Measurements from ENCODE around the gene ADGRL2.
A peak's percentile ranks its signal among the peaks of the same experiment; 100 is the strongest.
"Not testable (repeated sequence)": the region's sequence is repeated elsewhere in the genome, so short reads cannot be mapped to it uniquely, and the experiment has no call there.

The ADGRL2 gene

DNA sequence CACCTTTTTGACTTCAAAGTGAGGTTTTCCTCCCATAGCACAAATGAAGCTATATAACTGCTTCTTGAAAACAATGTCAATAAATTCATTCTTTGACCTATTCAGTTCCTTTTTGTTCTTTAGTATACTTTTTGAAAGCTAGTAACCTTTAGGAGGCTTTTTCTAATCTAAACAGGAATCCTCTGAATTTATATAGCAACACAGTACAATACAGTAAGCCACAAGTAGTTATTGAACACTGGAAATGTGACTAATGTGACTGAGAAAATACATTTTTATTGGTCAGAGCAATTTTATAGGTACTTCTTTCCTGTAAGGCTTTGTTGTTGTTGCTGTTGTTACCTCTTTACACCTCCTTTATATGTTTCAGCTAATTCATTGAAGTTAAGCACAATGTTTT lies 49.8 kb downstream of the ADGRL2 start:
- DNase-seq, result no peak

GRCh38 chr1:81851217-81851616 lies 50.5 kb downstream of the ADGRL2 start:
- no peak for DNase-seq

DNA sequence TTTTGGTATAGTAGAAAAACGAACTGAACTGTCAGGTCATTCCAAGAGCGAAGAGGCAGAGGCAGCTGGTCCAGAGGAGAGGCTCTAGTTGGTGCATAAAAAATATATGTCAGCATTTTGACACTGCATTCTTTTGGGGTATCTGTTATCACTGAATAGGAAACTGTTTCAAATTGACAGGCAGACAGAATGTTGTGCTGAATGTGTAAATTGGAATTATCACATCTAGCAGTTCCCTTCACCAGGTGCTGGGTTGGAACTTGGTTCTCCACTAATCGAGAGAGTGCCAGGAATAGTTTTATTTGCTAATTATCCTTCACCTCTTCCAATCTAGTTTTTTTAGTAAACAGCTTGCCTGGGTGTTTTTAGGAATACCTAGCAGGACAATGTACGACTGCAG lies 52.2 kb downstream of the ADGRL2 start:
- DNase-seq, result no peak

GRCh38 chr1:81867235-81867634 lies 66.5 kb downstream of the ADGRL2 start:
- no peak for DNase-seq

DNA sequence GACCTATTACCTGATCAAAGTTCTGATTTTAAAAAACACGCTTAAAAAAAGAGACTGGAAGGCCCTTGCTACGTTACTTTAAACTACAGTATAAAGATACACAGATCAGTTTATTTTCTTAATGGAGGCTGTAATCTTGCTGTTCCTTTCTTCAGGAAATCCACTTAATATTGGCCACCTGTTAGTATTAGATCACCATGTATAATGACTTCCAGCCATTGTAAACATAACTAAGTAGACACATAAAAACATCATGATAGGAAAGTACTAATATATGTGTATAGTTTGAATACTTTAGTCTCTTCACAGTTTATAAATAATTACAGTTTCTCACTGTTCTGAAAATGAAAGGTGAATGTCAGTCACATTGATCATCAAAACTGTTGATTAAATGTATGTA lies 68.6 kb downstream of the ADGRL2 start:
- DNase-seq, result no peak

- not testable (repeated sequence) for DNase-seq
Measured at GRCh38 chr1:81871091-81871490, 70.4 kb downstream of the ADGRL2 start.

- DNase-seq, result no peak
Measured at GRCh38 chr1:81873946-81874345, 73.2 kb downstream of the ADGRL2 start.

GRCh38 chr1:81874461-81874860 lies 73.7 kb downstream of the ADGRL2 start:
- no peak for DNase-seq

GRCh38 chr1:81874940-81875339 lies 74.2 kb downstream of the ADGRL2 start:
- DNase-seq, result no peak

DNA sequence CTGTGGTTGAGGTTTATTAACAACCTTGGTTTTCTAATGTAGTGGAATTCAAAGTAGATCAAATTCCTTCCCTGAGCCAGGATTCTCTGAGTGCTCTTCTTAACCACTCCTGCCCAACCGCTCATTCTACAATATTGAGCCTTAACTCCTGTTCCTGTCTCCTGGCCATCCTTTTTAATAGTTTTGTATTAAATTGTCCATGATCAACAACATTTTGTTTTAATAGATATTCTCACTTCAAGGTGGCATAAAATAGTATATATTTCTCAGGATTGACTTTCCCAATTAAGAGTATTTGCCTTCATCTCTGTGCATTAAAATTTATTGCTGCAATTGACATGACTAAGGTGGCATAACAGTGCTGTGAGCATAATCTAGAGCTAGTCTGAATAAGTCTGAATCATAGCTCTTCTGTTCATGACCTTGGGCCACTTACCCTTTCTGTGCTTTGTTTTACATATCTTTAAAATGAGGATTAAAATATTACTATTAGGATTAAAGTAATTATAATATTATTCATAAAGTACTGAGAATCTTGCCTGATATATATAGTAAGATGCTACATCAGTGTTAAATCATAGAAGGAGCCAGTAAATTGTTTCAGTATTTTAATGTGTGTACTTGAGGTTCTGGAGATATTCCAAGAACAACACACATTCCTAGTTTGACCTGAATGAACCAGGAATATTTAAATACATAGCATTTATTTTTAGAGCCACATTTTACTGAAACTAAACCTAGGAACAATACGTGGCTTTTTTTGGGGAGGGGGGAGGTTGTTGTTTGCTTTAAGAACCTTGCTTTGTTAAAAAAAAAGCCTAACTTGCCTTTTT lies 76.4 kb downstream of the ADGRL2 start:
- DNase-seq, result no peak

DNA sequence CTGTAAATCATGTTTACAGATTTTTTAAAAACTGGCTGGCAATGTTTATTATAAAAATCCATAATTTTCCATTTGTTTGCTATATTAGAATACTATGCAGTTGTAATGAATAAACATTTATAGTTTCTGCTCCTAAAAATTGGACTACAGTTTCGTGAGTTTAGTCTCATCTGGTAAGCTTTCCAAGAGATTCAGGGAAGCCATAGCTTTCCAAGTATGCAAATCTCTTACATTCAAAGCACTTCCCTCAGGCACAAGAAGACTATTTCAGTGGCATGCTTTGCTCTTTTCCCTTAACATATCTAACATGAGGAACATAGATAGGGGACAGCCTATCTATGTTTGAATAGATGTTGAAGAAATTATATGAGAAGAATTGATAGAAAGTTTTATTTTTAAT lies 77.2 kb downstream of the ADGRL2 start:
- no peak for DNase-seq

- DNase-seq, result no peak
Measured at GRCh38 chr1:81878538-81878937, 77.8 kb downstream of the ADGRL2 start.

GRCh38 chr1:81880781-81881180 lies 80.0 kb downstream of the ADGRL2 start:
- DNase-seq, result no peak

GRCh38 chr1:81885291-81885690 lies 84.6 kb downstream of the ADGRL2 start:
- DNase-seq, result no peak

DNA sequence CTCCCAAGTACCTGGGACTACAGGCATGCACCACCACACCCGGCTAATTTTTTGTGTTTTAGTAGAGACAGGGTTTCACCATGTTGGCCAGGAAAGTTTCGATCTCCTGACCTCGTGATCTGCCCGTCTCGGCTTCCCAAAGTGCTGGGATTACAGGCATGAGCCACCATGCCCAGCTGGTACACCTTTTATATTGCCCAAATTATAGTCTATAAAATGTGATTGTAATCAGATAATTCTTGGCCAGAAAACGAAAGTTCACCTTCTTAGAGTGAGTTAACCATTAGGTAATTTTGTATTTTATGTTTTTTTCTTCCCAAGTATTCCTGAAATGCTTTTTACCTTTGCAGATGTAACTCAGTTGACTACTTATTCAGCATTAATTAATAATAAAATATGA lies 85.6 kb downstream of the ADGRL2 start:
- DNase-seq, result not testable (repeated sequence)

- no peak for DNase-seq
Measured at GRCh38 chr1:81887421-81888144, 86.8 kb downstream of the ADGRL2 start.

DNA sequence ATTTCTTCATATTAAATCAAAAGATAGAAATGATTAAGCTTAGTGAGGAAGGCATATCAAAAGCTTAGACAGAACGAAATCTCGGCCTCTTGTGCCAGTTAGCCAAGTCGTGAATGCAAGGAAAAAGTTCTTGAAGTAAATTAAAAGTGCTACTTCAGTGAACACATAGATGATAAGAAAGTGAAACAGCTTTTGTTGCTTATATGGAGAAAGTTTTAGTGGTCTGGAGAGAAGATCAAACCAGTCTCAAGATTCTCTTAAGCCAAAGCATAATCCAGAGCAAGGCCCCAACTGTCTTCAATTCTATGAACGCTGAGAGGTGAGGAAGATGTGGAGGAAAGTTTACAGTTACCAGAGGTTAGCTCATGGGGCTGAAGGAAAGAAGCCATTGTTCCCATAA lies 88.4 kb downstream of the ADGRL2 start:
- no peak for DNase-seq

- peak; percentile 16 for DNase-seq
Measured at GRCh38 chr1:81894867-81895266, 94.1 kb downstream of the ADGRL2 start.

GRCh38 chr1:81899214-81899821 lies 98.6 kb downstream of the ADGRL2 start:
- no peak for DNase-seq

DNA sequence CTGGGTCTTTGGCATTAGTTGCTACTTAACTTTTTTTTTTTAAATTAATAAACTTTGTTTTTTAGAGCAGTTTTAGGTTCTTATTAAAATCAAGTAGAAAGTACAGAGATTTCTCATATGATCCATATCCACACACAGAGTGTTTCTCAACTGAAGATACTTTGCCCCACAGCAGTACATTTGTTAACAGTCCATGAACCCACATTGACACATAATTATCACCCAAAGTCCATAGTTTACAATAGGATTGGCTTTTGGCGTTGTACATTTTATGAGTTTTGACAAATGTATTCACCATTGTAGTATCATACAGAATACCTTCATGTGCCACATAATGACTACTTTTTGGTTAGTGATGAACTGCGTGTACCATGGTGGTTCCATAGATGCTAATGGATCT lies 106.8 kb downstream of the ADGRL2 start:
- no peak for DNase-seq

DNA sequence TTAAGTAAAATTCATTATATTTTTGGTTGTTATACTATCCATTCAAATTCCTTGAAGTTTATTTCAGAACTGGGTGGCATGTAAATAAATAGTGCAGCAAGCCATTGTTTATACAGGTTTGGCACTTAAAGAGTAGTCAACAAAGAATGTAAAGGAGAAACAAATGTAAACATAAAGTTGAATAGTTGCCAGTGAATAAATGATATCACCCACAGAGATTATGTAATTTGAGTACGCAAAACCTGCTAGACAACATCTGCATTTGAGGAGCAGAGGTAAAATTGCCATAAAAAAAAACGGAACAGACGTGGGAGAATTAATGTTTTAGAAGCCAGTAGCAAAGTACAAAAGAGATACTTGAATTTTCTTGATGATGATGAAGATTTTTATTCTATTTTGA lies 111.6 kb downstream of the ADGRL2 start:
- no peak for DNase-seq

DNA sequence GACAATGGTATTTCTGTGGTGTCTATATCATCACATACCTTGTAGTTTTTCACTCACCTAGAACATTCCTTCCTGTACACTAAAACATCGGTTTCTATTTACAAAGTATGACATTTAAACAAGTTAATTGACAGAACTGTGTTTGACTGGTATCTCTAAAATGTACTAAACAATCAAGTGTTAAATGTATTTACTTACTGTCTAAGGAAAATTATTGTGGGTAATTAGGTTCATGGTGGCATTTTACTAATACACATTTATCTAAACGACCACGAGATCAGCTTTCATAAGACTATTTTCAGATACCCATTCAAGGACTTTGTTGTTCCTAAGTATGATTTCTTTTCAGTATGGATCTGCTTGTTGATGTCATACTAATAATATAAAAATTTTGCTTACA lies 115.2 kb downstream of the ADGRL2 start:
- no peak for DNase-seq

DNA sequence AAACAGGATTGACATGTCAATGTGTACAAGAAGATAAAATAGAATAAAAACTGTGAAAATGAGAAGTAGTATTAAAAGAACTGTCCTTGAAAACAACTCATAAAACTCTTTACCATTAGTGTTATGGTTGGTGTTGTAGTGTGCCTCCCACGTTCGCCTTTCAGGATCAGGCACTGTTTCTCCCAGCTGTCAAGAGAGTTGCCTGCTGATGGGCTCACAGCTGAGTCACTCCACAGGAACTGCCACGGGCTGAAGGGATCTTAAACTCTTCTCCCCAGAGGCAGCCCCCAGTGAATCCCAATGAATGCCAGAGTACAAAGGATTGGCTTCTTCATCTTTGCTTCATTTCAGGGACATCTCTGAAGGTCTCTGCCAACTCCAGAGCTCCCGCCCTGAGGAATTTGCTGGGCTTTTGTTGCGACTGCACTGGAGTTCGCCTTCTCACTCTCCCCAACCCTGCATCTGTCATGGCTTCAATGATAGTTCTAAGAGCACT lies 119.6 kb downstream of the ADGRL2 start:
- DNase-seq, result no peak

DNA sequence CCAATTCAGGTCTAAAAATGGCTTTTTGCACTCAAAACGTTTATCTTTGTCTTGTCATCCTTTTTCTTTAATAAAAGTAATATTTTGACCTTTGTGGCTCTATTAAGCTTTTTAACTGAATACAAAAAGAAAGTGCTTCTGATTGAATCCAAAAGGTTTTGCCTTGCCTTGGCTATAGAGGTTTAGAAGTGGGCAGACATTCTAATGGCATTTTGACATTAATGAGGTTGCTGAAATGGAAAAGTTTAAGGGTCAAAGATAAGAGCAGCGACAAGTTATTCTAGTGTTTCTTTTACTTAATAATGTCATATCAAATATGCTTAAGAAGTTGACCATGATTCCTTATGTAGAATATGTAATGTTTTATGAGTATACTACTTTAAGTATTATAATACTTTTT lies 120.2 kb downstream of the ADGRL2 start:
- DNase-seq, result no peak
